Suprapubic skin (tissue), 4 donors: ENCODE measurements around the gene ENTREP1.

Experiments used
- CTCF ChIP-seq, 2 donors: fragments of 200-600 bp in 1 of 2; fragments of 450-650 bp in 1 of 2; sonication (generic) in 1 of 2; IDR thresholded peaks; one replicate each; pipeline ENCODE4 v1.5.1; 2016 to 2019; ENCODE audit warnings: antibody characterized with exemption in 2 of 2, mild to moderate bottlenecking in 1 of 2, moderate library complexity in 1 of 2
- EP300 ChIP-seq: sonication (generic); formaldehyde crosslinking; IDR thresholded peaks from one replicate; pipeline ENCODE4 v1.6.1; 2017; ENCODE audit warnings: antibody characterized with exemption
- POLR2A ChIP-seq, 2 donors: fragments of 450-650 bp; IDR thresholded peaks; one replicate each; pipeline ENCODE4 v1.6.1; 2017; ENCODE audit warnings: antibody characterized with exemption in 2 of 2, mild to moderate bottlenecking in 2 of 2, moderate library complexity in 2 of 2
- POLR2AphosphoS5 ChIP-seq, 3 donors: sonication (generic); formaldehyde crosslinking; IDR thresholded peaks; one replicate each; pipeline ENCODE4 v1.6.1; 2017; ENCODE audit warnings: antibody characterized with exemption in 3 of 3

- TF ChIP-seq POLR2A (IDR thresholded peaks at IDR 0.05) (no peak), CTCF (IDR thresholded peaks at IDR 0.05) (no peak), POLR2AphosphoS5 (IDR thresholded peaks at IDR 0.05) (no peak), EP300 (no peak)
These were observed 109.0 kb downstream of the ENTREP1 start for GRCh38 chr9:69433968-69434367.
